Measurements from ENCODE around the gene CKS1B.

GRCh38 chr1:154926201-154926600, 48.3 kb upstream of the CKS1B start:
- TF ChIP-seq POLR2AphosphoS5 (IDR thresholded peaks at IDR 0.05; ENCODE audit: low read depth, low read length), result no peak
- no peak for TF ChIP-seq REST (IDR thresholded peaks at IDR 0.05; ENCODE audit: insufficient read depth in 1 of 2, low read depth in 2 of 2, low read length in 2 of 2)
